SH-SY5Y (cell line): ENCODE data around the gene PCBP4.

Experiments used
- GATA2 ChIP-seq: IDR thresholded peaks from 2 replicates; pipeline ENCODE4 v1.6.1; 2011; ENCODE audit warnings: mild to moderate bottlenecking, low read depth, low read length
- GATA3 ChIP-seq: IDR thresholded peaks from 2 replicates; pipeline ENCODE4 v1.6.1; 2011; ENCODE audit warnings: low read depth, mild to moderate bottlenecking, low read length, moderate library complexity

The PCBP4 gene

GRCh38 chr3:51945926-51946705 lies 21.1 kb downstream of the PCBP4 start:
- TF ChIP-seq GATA2 (no peak), GATA3 (no peak)

- TF ChIP-seq GATA2 (no peak), GATA3 (no peak)
Measured at GRCh38 chr3:51945031-51945840, 22.0 kb downstream of the PCBP4 start.

DNA sequence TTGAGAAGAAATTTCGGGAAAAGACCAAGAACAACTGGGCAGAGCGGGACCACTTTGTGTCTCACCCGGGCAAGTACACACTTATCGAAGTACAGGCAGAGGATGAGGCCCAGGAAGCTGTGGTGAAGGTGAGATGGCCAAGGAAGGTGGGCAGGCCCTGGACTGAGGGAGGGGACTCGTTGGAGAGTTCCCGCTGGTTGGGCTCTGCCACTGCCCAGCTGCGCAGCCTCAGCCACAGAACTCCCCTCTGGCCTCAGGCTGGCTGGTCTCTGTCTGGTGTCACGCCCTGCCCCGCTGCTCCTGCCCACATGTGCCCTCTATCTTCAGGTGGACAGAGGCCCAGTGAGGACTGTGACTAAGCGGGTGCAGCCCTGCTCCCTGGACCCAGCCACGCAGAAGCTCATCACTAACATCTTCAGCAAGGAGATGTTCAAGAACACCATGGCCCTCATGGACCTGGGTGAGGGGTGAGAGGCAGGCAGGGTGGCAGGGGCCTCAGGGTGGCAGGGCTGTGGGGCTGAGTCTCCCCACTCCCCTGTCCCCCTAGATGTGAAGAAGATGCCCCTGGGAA lies 22.7 kb downstream of the PCBP4 start:
- TF ChIP-seq GATA3 (no peak), GATA2 (no peak)

DNA sequence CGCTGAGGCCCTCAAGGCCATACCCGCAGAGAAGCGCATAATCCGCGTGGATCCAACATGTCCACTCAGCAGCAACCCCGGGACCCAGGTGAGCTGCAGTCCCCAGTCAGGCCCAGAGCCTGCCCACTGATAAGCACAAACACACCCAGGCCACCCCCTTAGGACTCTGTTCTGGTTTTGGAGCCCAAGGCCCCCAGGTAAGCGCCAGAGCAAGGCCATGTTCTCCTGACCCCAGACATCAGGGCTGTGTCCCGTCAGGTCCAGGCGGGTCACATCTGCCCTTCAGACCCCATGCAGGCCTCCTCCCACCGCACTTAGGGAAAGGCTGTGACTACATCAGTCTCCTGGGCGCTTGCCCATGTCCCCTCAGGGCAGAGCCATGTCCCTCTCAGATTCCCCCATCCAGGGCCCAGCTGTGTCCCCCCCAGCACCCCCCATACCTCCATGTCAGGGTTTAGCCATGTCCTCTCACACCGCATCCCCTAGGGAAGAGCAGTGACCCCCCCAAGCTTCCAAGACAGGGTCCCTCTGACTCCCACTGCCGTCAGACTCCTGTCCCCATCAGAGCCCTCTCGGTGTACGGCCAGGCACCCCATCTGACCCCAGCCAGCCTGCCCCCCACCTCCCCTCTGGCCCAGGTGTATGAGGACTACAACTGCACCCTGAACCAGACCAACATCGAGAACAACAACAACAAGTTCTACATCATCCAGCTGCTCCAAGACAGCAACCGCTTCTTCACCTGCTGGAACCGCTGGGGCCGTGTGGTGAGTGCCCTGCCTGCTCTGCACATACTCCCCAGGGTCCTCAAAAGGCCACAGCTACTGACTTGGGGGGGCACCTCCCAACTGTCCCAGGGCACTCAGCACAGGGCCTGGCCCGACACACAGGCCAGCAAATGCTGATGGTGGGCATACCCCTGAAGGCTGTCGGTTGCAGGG lies 23.5 kb downstream of the PCBP4 start:
- no peak for TF ChIP-seq GATA2
- no peak for TF ChIP-seq GATA3

DNA sequence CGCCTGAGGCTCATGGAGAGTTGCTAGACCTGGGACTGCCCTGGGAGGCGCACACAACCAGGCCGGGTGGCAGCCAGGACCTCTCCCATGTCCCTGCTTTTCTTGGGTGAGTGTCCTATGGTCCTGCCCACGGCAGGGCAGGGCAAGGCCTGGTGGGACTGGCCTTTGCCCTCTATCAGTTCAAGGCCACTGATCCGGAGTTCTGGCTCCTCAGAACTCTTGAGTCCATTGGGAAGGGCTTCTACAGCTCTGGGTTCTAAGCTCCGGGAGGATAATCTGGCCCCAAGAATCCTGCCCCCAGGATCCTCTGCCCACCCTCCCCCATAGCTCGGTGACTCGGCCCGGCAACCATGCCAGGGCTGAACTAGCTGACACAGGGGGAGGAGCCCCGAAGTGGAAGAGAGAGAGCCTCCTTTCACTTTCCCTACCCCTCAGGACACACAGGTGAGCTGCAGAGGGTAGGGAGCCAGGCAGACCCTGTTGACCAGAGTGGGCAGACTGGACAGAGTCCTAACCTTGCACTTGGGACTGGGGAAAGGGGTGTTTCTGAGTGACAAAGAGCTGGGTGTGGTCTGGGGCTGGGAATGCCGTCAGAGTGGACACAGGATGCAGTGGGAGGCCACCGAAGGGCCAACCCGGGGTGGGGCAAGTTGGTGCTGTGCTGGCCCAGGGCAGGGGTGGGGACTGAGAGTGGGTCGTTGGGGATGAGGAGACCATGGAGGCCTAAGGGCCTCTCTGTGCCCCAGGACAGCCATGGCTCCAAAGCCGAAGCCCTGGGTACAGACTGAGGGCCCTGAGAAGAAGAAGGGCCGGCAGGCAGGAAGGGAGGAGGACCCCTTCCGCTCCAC lies 24.4 kb downstream of the PCBP4 start:
- TF ChIP-seq GATA3 (no peak), GATA2 (no peak)

GRCh38 chr3:51941798-51942602 lies 25.3 kb downstream of the PCBP4 start, which contains the start of the genes PARP3 and RRP9:
Gene PARP3, plus strand, starts transcription at chr3:51942363. Its CDS starts 993 bp downstream, at chr3:51943356.
Gene RRP9, minus strand, starts transcription at chr3:51941904. Its CDS starts 37 bp downstream, at chr3:51941867.
- no peak for TF ChIP-seq GATA2
- TF ChIP-seq GATA3 = no peak

GRCh38 chr3:51941463-51941797 lies 25.8 kb downstream of the PCBP4 start:
- TF ChIP-seq GATA2 (no peak), GATA3 (no peak)

DNA sequence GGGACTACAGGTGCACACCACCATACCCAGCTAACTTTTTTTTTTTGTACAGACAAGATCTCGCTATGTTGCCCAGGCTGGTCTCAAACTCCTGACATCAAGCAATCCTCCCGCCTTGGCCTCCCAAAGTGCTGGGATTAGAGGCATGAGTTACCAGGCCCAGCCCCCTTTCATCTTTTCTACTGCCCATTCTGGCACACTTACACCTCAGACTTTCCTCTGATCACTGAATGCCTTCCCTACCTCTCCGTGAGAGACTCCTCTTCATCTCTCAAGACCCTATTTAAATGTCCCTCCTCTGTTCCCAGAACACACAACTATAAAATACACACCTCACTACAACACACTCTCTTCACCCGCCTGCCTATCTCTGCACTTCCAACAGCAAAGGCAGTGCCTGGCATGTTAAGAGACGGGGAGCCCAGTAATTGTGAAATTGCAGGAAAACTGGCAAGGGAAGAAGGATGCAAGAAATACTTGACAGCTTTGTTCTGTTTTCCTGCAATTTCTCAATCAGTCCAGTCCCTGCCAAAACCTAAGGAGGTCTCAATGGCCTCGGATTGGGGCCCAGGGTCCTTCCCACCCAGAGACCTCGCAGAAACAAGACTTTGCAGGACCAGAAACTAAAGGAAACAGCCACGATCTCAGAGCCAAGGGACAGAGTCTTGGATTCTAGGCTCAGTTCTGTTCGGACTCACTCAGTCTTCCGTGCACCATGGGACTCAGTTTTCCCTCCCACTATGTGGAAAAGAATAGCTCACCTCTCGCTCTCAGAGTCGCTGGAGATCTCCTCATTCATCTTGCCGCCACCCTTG lies 26.4 kb downstream of the PCBP4 start:
- TF ChIP-seq GATA2 (no peak), GATA3 (no peak)

DNA sequence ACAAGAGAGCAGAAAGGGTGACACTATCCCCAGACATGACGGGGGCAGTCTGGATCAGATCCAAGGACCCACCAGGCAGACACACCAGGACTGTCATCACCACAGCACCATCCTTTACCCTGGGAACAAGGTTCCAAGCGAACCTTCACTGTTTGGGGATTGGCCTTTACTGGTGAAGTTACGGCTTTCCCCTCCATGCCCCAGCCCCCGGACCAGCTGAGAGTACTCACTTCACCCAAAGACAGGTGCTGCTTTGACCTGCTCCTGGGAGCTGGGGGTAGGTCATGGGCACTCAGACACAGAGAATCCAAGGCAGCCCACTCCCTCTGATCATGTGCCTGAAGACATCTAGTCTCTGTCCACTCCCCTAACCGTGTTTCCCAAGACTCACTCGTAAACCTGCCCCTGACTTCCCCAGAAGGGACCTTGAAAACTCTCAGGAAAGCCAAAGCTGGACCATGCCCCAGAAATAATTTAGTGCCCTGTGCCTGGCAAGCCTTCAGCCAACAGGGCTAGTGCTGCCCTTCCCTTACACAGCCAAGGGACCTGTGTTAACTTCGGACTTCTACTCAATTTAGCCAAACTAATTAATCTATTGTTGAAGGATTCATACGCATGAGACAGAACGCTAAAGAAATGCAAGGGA lies 28.4 kb downstream of the PCBP4 start:
- no peak for TF ChIP-seq GATA2

GRCh38 chr3:51937611-51938450 lies 29.4 kb downstream of the PCBP4 start:
- no peak for TF ChIP-seq GATA2
- TF ChIP-seq GATA3 = no peak

GRCh38 chr3:51937014-51937413 lies 30.2 kb downstream of the PCBP4 start:
- TF ChIP-seq GATA3 = no peak
- TF ChIP-seq GATA2 = no peak
